Subcutaneous abdominal adipose tissue (tissue), 5 donors: Measurements from ENCODE around the gene OR2S2.
A peak's percentile ranks its signal among the peaks of the same experiment; 100 is the strongest.

Experiments used
- H3K27ac ChIP-seq: one replicate; pipeline ENCODE4 v1.7.0; 2013; ENCODE audit warnings: low read depth, mild to moderate bottlenecking, inconsistent platforms, low read length, moderate library complexity
- H3K27me3 ChIP-seq, 5 donors: one replicate each; pipeline ENCODE4 v1.7.0; 2013; ENCODE audit warnings: low read length in 5 of 5, inconsistent platforms in 1 of 5; ENCODE audit not compliant: control insufficient read depth in 5 of 5, insufficient read depth in 4 of 5
- H3K36me3 ChIP-seq, 5 donors: one replicate each; pipeline ENCODE4 v1.7.0; 2013; ENCODE audit warnings: low read length in 5 of 5; ENCODE audit not compliant: control insufficient read depth in 5 of 5, insufficient read depth in 5 of 5
- H3K4me1 ChIP-seq, 5 donors: one replicate each; pipeline ENCODE4 v1.7.0; 2013; ENCODE audit warnings: low read length in 5 of 5, mild to moderate bottlenecking in 3 of 5, moderate library complexity in 1 of 5; ENCODE audit not compliant: control insufficient read depth in 5 of 5, insufficient read depth in 5 of 5
- H3K4me3 ChIP-seq, 5 donors: one replicate each; pipeline ENCODE4 v1.7.0; 2013; ENCODE audit warnings: low read length in 5 of 5, low read depth in 1 of 5
- H3K9ac ChIP-seq, 5 donors: one replicate each; pipeline ENCODE4 v1.7.0; 2013; ENCODE audit warnings: low read length in 5 of 5, mild to moderate bottlenecking in 4 of 5, moderate library complexity in 3 of 5
- H3K9me3 ChIP-seq, 5 donors: one replicate each; pipeline ENCODE4 v1.7.0; 2013; ENCODE audit warnings: low read length in 5 of 5; ENCODE audit not compliant: control insufficient read depth in 5 of 5
- donor health status: healthy.
- donor health status: healthy.
- donor health status: healthy.
- donor health status: healthy.
- donor health status: healthy.

OR2S2 gene

GRCh38 chr9:35948451-35948850 is 9.5 kb downstream of the OR2S2 start:
- H3K9ac ChIP-seq: no peak overlapping the region
- H3K36me3 ChIP-seq: no peaks in the 10 kb centered on the region
- no peak overlapping the region for H3K27ac ChIP-seq
- no peak overlapping the region for H3K4me3 ChIP-seq
- no peaks in the 10 kb centered on the region for H3K27me3 ChIP-seq
- peaks cover 2 to 46% (median 16%) of the 10 kb centered on the region in 5 donors for H3K4me1 ChIP-seq
- no peaks in the 10 kb centered on the region for H3K9me3 ChIP-seq

GRCh38 chr9:35945341-35946018 is 12.5 kb downstream of the OR2S2 start:
- peak overlapping the region; percentile 8 to 68 (median 62) for H3K4me3 ChIP-seq
- no peaks in the 10 kb centered on the region for H3K36me3 ChIP-seq
- H3K27ac ChIP-seq: peak overlapping the region; percentile 60
- no peaks in the 10 kb centered on the region for H3K27me3 ChIP-seq
- peaks cover 2 to 47% (median 16%) of the 10 kb centered on the region in 5 donors for H3K4me1 ChIP-seq
- no peak overlapping the region for H3K9ac ChIP-seq
- no peaks in the 10 kb centered on the region for H3K9me3 ChIP-seq

DNA sequence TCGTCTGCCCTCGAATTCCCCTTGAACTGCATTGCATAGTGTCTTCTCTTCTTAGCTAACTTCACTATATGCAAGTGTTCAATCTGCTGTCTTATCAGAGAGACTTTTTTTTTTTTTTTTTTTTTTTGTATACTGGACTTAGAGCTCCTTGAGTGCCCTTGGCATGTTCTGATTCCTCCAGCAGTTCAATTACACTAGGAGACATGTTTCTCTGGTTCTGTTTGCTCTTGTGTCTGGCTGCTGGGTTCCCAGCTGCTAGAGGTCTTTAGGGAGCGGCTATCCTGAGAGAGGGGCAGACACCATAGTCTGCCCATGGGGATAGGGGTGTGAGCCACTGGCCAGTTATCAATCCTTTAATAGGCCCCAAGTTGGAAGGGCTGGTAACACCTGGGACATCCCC is 13.1 kb downstream of the OR2S2 start:
- H3K9ac ChIP-seq: no peak overlapping the region
- H3K4me1 ChIP-seq: peaks cover 2 to 52% (median 16%) of the 10 kb centered on the region in 5 donors
- no peaks in the 10 kb centered on the region for H3K36me3 ChIP-seq
- H3K9me3 ChIP-seq: no peaks in the 10 kb centered on the region
- H3K4me3 ChIP-seq: peak overlapping the region in 2 of 5 donors; percentile 62 to 68
- peak overlapping the region; percentile 60 for H3K27ac ChIP-seq
- H3K27me3 ChIP-seq: no peaks in the 10 kb centered on the region

DNA sequence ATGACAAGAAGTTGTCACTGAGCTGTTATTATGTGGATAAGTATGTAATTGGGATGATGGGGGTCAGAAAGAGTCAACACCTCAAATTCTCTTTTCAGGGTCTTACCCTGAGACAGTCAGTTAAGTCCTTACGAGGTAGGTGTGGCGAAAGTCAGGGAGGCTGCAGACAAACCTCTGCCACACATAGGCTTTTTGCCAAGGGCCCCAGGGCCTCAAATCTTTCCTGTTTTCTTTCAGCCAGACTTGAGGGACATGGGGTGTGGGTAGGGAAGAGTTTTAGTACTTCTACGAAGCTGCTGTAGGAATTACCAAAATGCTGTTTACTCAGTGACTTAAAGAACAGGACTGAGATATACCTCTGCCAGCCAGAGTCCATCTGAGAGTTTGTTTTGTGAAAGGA is 13.8 kb downstream of the OR2S2 start:
- Histone ChIP-seq H3K27ac (no peak overlapping the region), H3K9me3 (no peaks in the 10 kb centered on the region), H3K27me3 (no peaks in the 10 kb centered on the region), H3K4me1 (peaks cover 2 to 46% (median 16%) of the 10 kb centered on the region in 5 donors), H3K36me3 (no peaks in the 10 kb centered on the region), H3K9ac (no peak overlapping the region), H3K4me3 (no peak overlapping the region)

DNA sequence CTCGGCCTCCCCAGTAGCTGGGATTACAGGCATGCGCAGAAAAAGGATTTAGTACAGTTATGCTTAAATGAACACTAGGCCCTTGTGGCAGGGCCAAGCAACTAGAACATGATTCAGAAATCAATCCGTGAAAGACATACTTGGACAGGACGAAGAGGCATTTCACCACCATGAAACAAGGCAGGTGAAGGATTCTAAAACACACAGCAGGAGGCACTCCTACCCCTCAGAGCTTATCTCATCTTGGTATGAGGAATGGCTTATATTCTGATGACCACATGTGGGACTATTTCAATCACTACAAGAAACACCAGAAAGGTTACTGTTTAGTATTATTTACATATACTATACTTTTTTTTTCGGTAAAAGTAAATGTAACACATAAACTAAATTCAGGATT is 15.7 kb downstream of the OR2S2 start:
- Histone ChIP-seq H3K9me3 (no peaks in the 10 kb centered on the region), H3K27ac (no peak overlapping the region), H3K4me3 (no peak overlapping the region), H3K9ac (no peak overlapping the region), H3K27me3 (no peaks in the 10 kb centered on the region), H3K36me3 (no peaks in the 10 kb centered on the region), H3K4me1 (peaks cover 2 to 39% (median 16%) of the 10 kb centered on the region in 5 donors)

GRCh38 chr9:35940458-35941407 is 17.2 kb downstream of the OR2S2 start:
- no peaks in the 10 kb centered on the region for H3K36me3 ChIP-seq
- peak overlapping the region; percentile 9 for H3K27ac ChIP-seq
- H3K9me3 ChIP-seq: no peaks in the 10 kb centered on the region
- no peak overlapping the region for H3K9ac ChIP-seq
- peaks cover 2 to 35% (median 13%) of the 10 kb centered on the region in 5 donors for H3K4me1 ChIP-seq
- H3K4me3 ChIP-seq: no peak overlapping the region
- no peaks in the 10 kb centered on the region for H3K27me3 ChIP-seq

DNA sequence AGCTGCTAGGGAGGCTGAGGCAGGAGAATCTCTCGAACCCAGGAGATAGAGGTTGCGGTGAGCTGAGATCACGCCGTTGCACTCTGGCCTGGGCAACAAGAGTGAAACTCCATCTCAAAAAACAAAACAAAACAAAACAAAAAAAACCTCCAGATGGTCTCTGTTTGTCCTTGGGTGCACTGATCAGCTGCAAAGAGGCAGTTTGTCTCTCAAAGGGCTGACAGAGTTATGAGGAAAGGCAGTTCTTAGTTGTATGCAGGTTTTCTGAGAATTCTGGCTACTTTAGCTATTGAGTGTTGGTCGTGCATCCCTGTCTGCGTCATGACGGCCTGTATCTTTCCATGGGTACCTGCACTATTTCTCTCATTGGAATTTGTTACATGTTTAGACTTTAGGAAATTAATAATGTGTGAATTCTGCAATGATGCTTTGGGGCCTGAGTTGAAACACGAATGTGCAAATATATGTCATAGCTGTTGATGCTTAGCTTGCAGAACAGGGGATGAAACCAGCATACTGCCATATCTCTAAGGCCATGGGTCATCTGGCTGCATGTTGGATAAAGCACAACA is 18.2 kb downstream of the OR2S2 start:
- no peaks in the 10 kb centered on the region for H3K27me3 ChIP-seq
- H3K9ac ChIP-seq: no peak overlapping the region
- H3K36me3 ChIP-seq: no peaks in the 10 kb centered on the region
- H3K4me1 ChIP-seq: peaks cover 0 to 26% (median 3%) of the 10 kb centered on the region in 5 donors
- no peak overlapping the region for H3K27ac ChIP-seq
- H3K9me3 ChIP-seq: no peaks in the 10 kb centered on the region
- no peak overlapping the region for H3K4me3 ChIP-seq

- H3K9ac ChIP-seq: no peak overlapping the region
- H3K27me3 ChIP-seq: no peaks in the 10 kb centered on the region
- no peak overlapping the region for H3K27ac ChIP-seq
- no peaks in the 10 kb centered on the region for H3K9me3 ChIP-seq
- no peak overlapping the region for H3K4me3 ChIP-seq
- H3K36me3 ChIP-seq: no peaks in the 10 kb centered on the region
- peaks cover 0 to 15% (median 0%) of the 10 kb centered on the region in 5 donors for H3K4me1 ChIP-seq
These were observed 19.2 kb downstream of the OR2S2 start for GRCh38 chr9:35938474-35939356.

GRCh38 chr9:35937227-35937626 is 20.7 kb downstream of the OR2S2 start:
- H3K4me1 ChIP-seq: peaks cover 0 to 12% (median 0%) of the 10 kb centered on the region in 5 donors
- H3K4me3 ChIP-seq: no peak overlapping the region
- no peak overlapping the region for H3K27ac ChIP-seq
- no peak overlapping the region for H3K9ac ChIP-seq
- H3K9me3 ChIP-seq: no peaks in the 10 kb centered on the region
- H3K27me3 ChIP-seq: no peaks in the 10 kb centered on the region
- H3K36me3 ChIP-seq: no peaks in the 10 kb centered on the region
